Neural progenitor cell (in vitro differentiated cells): ENCODE data around the gene PHF1.
"Not testable (repeated sequence)": the region's sequence is repeated elsewhere in the genome, so short reads cannot be mapped to it uniquely, and the experiment has no call there.

Source experiments
- EZH2 ChIP-seq: fragments of 200-600 bp; sonication (generic); IDR thresholded peaks from 2 replicates; pipeline ENCODE4 v1.6.1; 2017; ENCODE audit warnings: antibody characterized with exemption, mild to moderate bottlenecking, moderate library complexity
- TF ChIP-seq, protein P1 (sequence below): fragments of 200-600 bp; sonication (generic); IDR thresholded peaks from 2 replicates; pipeline ENCODE4 v1.5.1; 2017; ENCODE audit warnings: antibody characterized with exemption, mild to moderate bottlenecking

DNA sequence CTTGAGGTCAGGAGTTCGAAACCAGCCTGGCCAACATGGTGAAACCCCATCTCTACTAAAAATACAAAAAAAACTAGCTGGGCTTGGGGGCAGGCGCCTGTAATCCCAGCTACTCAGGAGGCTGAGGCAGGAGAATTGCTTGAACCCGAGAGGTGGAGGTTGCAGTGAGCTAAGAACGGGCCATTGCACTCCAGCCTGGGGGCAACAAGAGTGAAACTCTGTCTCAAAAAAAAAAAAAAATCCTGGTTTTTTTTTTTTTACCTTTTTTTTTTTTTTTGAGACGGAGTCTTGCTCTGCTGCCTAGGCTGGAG lies 43.1 kb upstream of the PHF1 start:
- TF ChIP-seq, protein P1, sequence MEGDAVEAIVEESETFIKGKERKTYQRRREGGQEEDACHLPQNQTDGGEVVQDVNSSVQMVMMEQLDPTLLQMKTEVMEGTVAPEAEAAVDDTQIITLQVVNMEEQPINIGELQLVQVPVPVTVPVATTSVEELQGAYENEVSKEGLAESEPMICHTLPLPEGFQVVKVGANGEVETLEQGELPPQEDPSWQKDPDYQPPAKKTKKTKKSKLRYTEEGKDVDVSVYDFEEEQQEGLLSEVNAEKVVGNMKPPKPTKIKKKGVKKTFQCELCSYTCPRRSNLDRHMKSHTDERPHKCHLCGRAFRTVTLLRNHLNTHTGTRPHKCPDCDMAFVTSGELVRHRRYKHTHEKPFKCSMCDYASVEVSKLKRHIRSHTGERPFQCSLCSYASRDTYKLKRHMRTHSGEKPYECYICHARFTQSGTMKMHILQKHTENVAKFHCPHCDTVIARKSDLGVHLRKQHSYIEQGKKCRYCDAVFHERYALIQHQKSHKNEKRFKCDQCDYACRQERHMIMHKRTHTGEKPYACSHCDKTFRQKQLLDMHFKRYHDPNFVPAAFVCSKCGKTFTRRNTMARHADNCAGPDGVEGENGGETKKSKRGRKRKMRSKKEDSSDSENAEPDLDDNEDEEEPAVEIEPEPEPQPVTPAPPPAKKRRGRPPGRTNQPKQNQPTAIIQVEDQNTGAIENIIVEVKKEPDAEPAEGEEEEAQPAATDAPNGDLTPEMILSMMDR, result not testable (repeated sequence)
- TF ChIP-seq EZH2, result not testable (repeated sequence)
